WERI-Rb-1 (cell line): ENCODE measurements around the gene CMTM8.

Source experiments
- DNase-seq: peaks from one replicate; pipeline ENCODE4 v3.0.0-alpha.2; 2020
- H3K27ac ChIP-seq: fragments of 250-450 bp; sonication (Bioruptor Pico); 2 replicates; pipeline ENCODE4 v1.5.1; 2020; ENCODE audit warnings: mild to moderate bottlenecking, moderate library complexity
- H3K27me3 ChIP-seq: fragments of 250-450 bp; sonication (Bioruptor Pico); 2 replicates; pipeline ENCODE4 v1.5.1; 2021; ENCODE audit warnings: mild to moderate bottlenecking, low read depth, moderate library complexity; ENCODE audit not compliant: insufficient read depth, severe bottlenecking
- H3K36me3 ChIP-seq: fragments of 250-450 bp; sonication (Bioruptor Pico); 2 replicates; pipeline ENCODE4 v1.5.1; 2020; ENCODE audit warnings: mild to moderate bottlenecking, moderate library complexity
- H3K4me3 ChIP-seq: 2 replicates; pipeline ENCODE4 v1.5.1; 2011; ENCODE audit warnings: low read depth, mild to moderate bottlenecking, control low read depth, low read length
- H3K9me3 ChIP-seq: fragments of 250-450 bp; sonication (Bioruptor Pico); 2 replicates; pipeline ENCODE4 v1.5.1; 2021; ENCODE audit warnings: mild to moderate bottlenecking, moderate library complexity; ENCODE audit not compliant: severe bottlenecking
- TF ChIP-seq, protein P1 (sequence below): IDR thresholded peaks from 2 replicates; pipeline ENCODE4 v1.5.1; 2011; ENCODE audit warnings: low read depth, mild to moderate bottlenecking, control low read depth, inconsistent platforms, low read length

CMTM8 gene

DNA sequence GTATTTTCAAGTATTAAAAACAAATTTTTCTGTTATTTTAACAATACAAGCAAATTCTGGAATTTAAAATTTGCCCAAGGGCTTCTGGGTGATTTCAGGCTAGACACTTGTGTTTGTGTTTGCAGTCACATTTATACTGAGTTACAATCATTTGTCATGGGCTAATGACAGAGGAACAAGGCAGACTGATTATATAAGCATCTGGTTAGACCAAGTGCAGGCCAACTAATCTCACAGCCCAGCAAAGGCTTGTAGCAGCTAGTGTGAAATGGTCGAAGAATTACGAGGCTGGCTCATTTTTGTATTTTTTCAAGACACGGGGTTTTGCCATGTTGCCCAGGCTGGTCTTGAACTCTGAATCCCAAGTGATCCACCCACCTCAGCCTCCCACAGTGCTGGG lies 52.1 kb downstream of the CMTM8 start:
- Histone ChIP-seq H3K4me3 (no peak overlapping the region), H3K27ac (no peak overlapping the region), H3K27me3 (no peaks in the 10 kb centered on the region), H3K36me3 (no peaks in the 10 kb centered on the region), H3K9me3 (no peaks in the 10 kb centered on the region)
- DNase-seq, result no peak
- TF ChIP-seq, protein P1, sequence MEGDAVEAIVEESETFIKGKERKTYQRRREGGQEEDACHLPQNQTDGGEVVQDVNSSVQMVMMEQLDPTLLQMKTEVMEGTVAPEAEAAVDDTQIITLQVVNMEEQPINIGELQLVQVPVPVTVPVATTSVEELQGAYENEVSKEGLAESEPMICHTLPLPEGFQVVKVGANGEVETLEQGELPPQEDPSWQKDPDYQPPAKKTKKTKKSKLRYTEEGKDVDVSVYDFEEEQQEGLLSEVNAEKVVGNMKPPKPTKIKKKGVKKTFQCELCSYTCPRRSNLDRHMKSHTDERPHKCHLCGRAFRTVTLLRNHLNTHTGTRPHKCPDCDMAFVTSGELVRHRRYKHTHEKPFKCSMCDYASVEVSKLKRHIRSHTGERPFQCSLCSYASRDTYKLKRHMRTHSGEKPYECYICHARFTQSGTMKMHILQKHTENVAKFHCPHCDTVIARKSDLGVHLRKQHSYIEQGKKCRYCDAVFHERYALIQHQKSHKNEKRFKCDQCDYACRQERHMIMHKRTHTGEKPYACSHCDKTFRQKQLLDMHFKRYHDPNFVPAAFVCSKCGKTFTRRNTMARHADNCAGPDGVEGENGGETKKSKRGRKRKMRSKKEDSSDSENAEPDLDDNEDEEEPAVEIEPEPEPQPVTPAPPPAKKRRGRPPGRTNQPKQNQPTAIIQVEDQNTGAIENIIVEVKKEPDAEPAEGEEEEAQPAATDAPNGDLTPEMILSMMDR, result no peak

GRCh38 chr3:32292085-32292796 lies 53.8 kb downstream of the CMTM8 start:
- no peaks in the 10 kb centered on the region for H3K27me3 ChIP-seq
- H3K36me3 ChIP-seq, result no peaks in the 10 kb centered on the region
- no peaks in the 10 kb centered on the region for H3K9me3 ChIP-seq
- no peak for DNase-seq
- no peak overlapping the region for H3K4me3 ChIP-seq
- TF ChIP-seq, protein P1, result no peak
- no peak overlapping the region for H3K27ac ChIP-seq

DNA sequence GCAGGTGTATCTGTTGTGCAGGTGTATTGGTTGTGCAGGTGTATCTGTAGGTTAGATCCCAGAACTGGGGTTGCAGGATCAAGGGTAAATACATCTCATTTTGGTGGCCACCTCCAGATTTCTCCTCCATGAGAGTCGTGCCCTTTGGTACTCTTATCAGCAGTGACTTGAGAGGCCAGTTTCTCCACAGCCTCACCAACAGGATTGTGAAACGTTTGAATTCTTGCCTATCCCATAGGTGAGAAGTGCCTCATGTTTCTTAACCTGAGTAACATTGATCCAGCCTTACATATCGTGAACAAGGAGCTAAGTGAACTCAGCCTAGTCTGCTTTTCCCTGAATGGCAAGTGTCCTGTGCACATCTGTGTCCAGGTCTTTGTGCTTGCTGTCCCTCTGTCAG lies 55.4 kb downstream of the CMTM8 start:
- Histone ChIP-seq H3K27me3 (no peaks in the 10 kb centered on the region), H3K27ac (no peak overlapping the region), H3K4me3 (no peak overlapping the region), H3K36me3 (no peaks in the 10 kb centered on the region), H3K9me3 (no peaks in the 10 kb centered on the region)
- DNase-seq, result no peak
- TF ChIP-seq, protein P1, result no peak

GRCh38 chr3:32296251-32297204 lies 58.0 kb downstream of the CMTM8 start:
- no peaks in the 10 kb centered on the region for H3K9me3 ChIP-seq
- no peak overlapping the region for H3K4me3 ChIP-seq
- H3K27me3 ChIP-seq, result no peaks in the 10 kb centered on the region
- no peaks in the 10 kb centered on the region for H3K36me3 ChIP-seq
- H3K27ac ChIP-seq, result no peak overlapping the region
- peak; percentile 51 for DNase-seq
- TF ChIP-seq, protein P1, result peak; percentile 91

DNA sequence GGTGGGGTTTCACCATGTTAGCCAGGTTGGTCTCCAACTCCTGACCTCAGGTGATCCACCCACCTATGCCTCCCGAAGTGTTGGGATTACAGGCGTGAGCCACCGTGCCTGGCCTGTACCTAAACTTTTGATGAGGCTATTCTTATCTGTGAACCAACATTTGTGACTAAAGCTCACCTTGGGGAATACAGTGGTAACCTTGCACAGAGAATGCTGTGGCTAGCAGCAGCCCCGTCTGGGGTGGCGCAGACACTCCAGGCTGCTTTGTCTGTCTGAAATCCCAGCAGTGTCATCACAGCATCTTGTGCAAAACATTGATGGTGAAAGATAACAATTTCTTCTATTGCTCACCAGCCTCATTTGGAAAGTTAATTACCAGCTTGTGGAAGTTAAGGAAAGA lies 58.9 kb downstream of the CMTM8 start:
- Histone ChIP-seq H3K27me3 (no peaks in the 10 kb centered on the region), H3K9me3 (no peaks in the 10 kb centered on the region), H3K27ac (no peak overlapping the region), H3K4me3 (no peak overlapping the region), H3K36me3 (no peaks in the 10 kb centered on the region)
- TF ChIP-seq, protein P1, result no peak
- DNase-seq, result no peak
